Lower lobe of right lung (tissue), 2 donors: ENCODE data around the gene UBE2R2. TPM values are rescaled to one million over a fixed set of nuclear protein-coding genes. Genes with fewer than 3 reads are reported as not detected.
"Not testable (repeated sequence)": the region's sequence is repeated elsewhere in the genome, so short reads cannot be mapped to it uniquely, and the experiment has no call there.

ENCODE experiments used
- ATAC-seq, 2 donors: fragments of 200-7000 bp; cut with Tn5 transposase; one replicate each; pipeline ENCODE4 v1.9.1; 2020 to 2022; ENCODE audit warnings: mild to moderate bottlenecking in 2 of 2, moderate library complexity in 2 of 2
- DNase-seq: peaks from one replicate; pipeline ENCODE4 v3.0.0-alpha.2; 2020
- H3K27ac ChIP-seq: fragments of 200-600 bp; one replicate; pipeline ENCODE4 v1.8.0; 2022
- H3K27me3 ChIP-seq: fragments of 200-600 bp; one replicate; pipeline ENCODE4 v1.8.0; 2022; ENCODE audit warnings: low read depth
- H3K36me3 ChIP-seq: fragments of 200-600 bp; one replicate; pipeline ENCODE4 v1.8.0; 2022; ENCODE audit warnings: mild to moderate bottlenecking
- H3K4me1 ChIP-seq: fragments of 200-600 bp; one replicate; pipeline ENCODE4 v1.8.0; 2022
- H3K4me3 ChIP-seq: fragments of 200-600 bp; one replicate; pipeline ENCODE4 v1.8.0; 2022; ENCODE audit warnings: mild to moderate bottlenecking
- H3K9me3 ChIP-seq: fragments of 200-600 bp; one replicate; pipeline ENCODE4 v1.8.0; 2022
- CTCF ChIP-seq: fragments of 200-600 bp; IDR thresholded peaks from one replicate; pipeline ENCODE4 v1.8.0; 2022; ENCODE audit warnings: antibody characterized with exemption, mild to moderate bottlenecking
- intact Hi-C: fragments of 100-400 bp; cut with DNase I; formaldehyde crosslinking; loops from one replicate; pipeline ENCODE4 v1.11.0; 2022
- total RNA-seq: library from RNA; stranded (reverse); fragmentation: NEBNext Ultra II Directional; extraction: Animal tissue kit (Norgen Biotek cat#: 25700); gene quantifications from one replicate; pipeline ENCODE4 v1.2.1, GENCODE V29; 2021
- donor health status: DM: no; HTN: yes; CAD: no; lungs with severe emphysema.

The UBE2R2 gene
- total RNA-seq, 1 donor from 2014 or later: 39.8 TPM

GRCh38 chr9:33860200-33860871 is 43.4 kb downstream of the UBE2R2 start:
- Histone ChIP-seq H3K4me1 (peaks cover 10% of the 10 kb centered on the region), H3K27ac (no peak overlapping the region), H3K27me3 (no peaks in the 10 kb centered on the region), H3K36me3 (no peaks in the 10 kb centered on the region), H3K4me3 (no peak overlapping the region), H3K9me3 (no peaks in the 10 kb centered on the region)
- DNase-seq: no peak
- intact Hi-C loops: no loop called here
- no peak for TF ChIP-seq CTCF
- no peak for ATAC-seq

- Histone ChIP-seq H3K4me1 (peaks cover 4% of the 10 kb centered on the region), H3K4me3 (no peak overlapping the region), H3K27ac (no peak overlapping the region), H3K9me3 (no peaks in the 10 kb centered on the region), H3K27me3 (no peaks in the 10 kb centered on the region), H3K36me3 (no peaks in the 10 kb centered on the region)
- no peak for DNase-seq
- no peak for TF ChIP-seq CTCF
- intact Hi-C loops: no loop called here
- ATAC-seq: no peak
Measured at GRCh38 chr9:33861917-33862453, 45.0 kb downstream of the UBE2R2 start.

- intact Hi-C loops, H3K4me1 ChIP-seq, H3K9me3 ChIP-seq, DNase-seq, ATAC-seq, H3K36me3 ChIP-seq, H3K27me3 ChIP-seq, H3K27ac ChIP-seq, H3K4me3 ChIP-seq: not testable (repeated sequence)
Measured at GRCh38 chr9:33863027-33863426, 46.1 kb downstream of the UBE2R2 start.

DNA sequence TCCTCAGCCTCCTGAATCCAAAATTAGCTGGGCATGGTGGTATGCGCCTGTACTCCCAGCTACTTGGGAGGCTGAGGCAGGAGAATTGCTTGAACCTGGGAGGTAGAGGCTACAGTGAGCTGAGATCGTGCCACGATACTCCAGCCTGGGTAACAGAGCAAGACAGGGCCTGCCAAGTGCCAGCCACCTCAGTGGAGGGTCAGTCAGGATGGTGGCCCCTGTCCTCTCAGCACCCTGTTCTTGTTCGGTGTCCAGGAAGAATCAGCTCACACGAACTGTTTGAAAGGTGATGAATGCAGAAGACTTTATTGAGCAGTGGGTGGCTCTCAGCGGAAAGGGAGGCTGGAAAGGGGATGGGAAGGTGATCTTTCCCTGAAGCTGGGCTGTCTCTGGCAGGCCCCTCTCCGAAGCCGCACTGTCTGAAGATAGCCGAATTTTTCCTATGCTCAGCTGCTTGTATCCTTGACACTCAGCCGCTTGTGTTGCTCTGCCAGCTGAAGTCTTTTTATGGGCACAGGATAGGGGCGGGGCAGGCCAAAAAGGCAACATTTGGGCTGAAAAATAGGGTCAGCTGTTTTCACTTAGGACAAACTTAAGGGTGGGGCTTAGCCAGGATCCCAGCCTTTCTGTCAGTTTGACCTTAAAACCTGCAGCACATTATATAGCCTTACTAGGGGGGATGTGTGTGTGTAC is 50.9 kb downstream of the UBE2R2 start:
- H3K4me3 ChIP-seq: no peak overlapping the region
- TF ChIP-seq CTCF: no peak
- no peaks in the 10 kb centered on the region for H3K27me3 ChIP-seq
- H3K36me3 ChIP-seq: no peaks in the 10 kb centered on the region
- peak overlapping the region; percentile 32 for H3K27ac ChIP-seq
- DNase-seq (no peak), ATAC-seq (peak; percentile 52 to 69)
- intact Hi-C loops: no loop called here
- H3K9me3 ChIP-seq: no peaks in the 10 kb centered on the region
- H3K4me1 ChIP-seq: peaks cover 29% of the 10 kb centered on the region

DNA sequence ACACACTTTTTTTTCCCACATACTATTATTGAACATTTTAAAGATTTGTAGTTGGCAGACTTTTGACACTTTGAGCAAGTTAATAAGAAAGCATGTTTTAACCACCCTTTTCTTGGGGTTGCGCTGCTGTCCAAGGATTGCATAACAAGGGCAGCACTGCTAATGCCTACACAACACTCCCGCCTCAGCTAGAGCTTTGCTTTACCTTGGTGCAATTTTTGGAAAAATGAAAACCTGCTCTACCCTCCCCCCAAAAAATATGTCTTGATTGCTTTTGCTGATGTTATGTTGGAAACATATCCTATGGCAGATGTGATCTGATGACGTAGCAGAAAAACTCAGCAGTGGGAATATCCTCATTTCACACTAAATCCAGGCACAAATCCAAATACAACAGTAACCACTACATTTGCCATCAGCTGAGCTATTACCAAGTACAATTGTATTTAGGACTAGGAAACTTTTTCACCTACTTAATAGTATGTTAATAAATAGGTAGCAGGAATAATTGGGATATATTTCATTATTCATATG is 51.5 kb downstream of the UBE2R2 start:
- H3K4me1 ChIP-seq: peaks cover 29% of the 10 kb centered on the region
- H3K27me3 ChIP-seq: no peaks in the 10 kb centered on the region
- TF ChIP-seq CTCF: no peak
- no peak overlapping the region for H3K4me3 ChIP-seq
- intact Hi-C loops: no loop called here
- no peaks in the 10 kb centered on the region for H3K36me3 ChIP-seq
- H3K9me3 ChIP-seq: no peaks in the 10 kb centered on the region
- ATAC-seq: peak; percentile 58 to 66
- H3K27ac ChIP-seq: no peak overlapping the region
- no peak for DNase-seq

DNA sequence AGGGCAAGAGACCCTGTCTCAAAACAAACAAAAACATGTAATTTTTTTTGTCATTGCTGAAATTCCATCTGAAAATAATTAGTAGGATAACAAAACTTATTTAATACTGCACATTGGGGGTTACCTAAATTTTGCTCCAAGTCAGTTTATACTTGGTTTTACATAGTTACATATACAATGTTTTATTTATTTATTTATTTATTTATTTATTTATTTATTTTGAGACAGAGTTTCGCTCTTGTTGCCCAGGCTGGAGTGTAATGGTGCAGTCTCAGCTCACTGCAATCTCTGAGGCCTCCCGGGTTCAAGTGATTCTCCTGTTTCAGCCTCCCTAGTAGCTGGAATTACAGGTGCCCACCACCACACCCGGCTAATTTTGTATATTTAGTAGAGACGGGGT is 52.3 kb downstream of the UBE2R2 start:
- H3K4me3 ChIP-seq, intact Hi-C loops, H3K36me3 ChIP-seq, H3K27ac ChIP-seq, DNase-seq, H3K9me3 ChIP-seq, ATAC-seq, H3K27me3 ChIP-seq: not testable (repeated sequence)
- peaks cover 29% of the 10 kb centered on the region for H3K4me1 ChIP-seq
